Endothelial cell of umbilical vein (primary cell): ENCODE measurements around the gene ORMDL1.

Experiments used
- CTCF ChIP-seq, 2 donors: IDR thresholded peaks; 1 replicate in 1 of 2; 2 replicates in 1 of 2; pipeline ENCODE4 v1.5.1; 2011; ENCODE audit warnings: low read length in 2 of 2, mild to moderate bottlenecking in 2 of 2, moderate library complexity in 2 of 2, control low read depth in 1 of 2, inconsistent platforms in 1 of 2, low read depth in 1 of 2; ENCODE audit not compliant: insufficient read depth in 1 of 2; ENCODE audit errors: extremely low read depth in 1 of 2
- MAX ChIP-seq: IDR thresholded peaks from 2 replicates; pipeline ENCODE4 v1.6.1; 2011; ENCODE audit not compliant: insufficient read depth, insufficient read length
- POLR2A ChIP-seq: IDR thresholded peaks from 2 replicates; pipeline ENCODE4 v1.6.1; 2012; ENCODE audit warnings: low read depth, mild to moderate bottlenecking, control low read depth, low read length
- POLR2AphosphoS5 ChIP-seq: IDR thresholded peaks from 2 replicates; pipeline ENCODE4 v1.6.1; 2012; ENCODE audit warnings: low read depth, mild to moderate bottlenecking, control low read depth, low read length, moderate library complexity; ENCODE audit not compliant: insufficient read depth

GRCh38 chr2:189723192-189723591 lies 60.9 kb downstream of the ORMDL1 start:
- TF ChIP-seq POLR2A (no peak), POLR2AphosphoS5 (no peak), CTCF (IDR thresholded peaks at IDR 0.05; ENCODE audit: extremely low read depth in 1 of 2, insufficient read depth in 1 of 2, low read depth in 1 of 2, low read length in 2 of 2) (no peak), MAX (no peak)
